HG02840 (cell line): ENCODE data around the gene DNAH8.

Experiments
- ATAC-seq: cut with Tn5 transposase; IDR thresholded peaks from one replicate; pipeline ENCODE4 v1.9.1; 2021; ENCODE audit warnings: mild to moderate bottlenecking, moderate library complexity, moderate number of reproducible peaks; ENCODE audit not compliant: unreplicated experiment, low FRiP score

DNAH8 gene

GRCh38 chr6:39004801-39005200, 289.7 kb downstream of the DNAH8 start:
- ATAC-seq: no peak

- ATAC-seq: no peak
These were observed 290.7 kb downstream of the DNAH8 start for GRCh38 chr6:39005774-39006173.

GRCh38 chr6:39007575-39007974, 292.5 kb downstream of the DNAH8 start:
- ATAC-seq: no peak

- no peak for ATAC-seq
These were observed 293.6 kb downstream of the DNAH8 start for GRCh38 chr6:39008737-39009136.

GRCh38 chr6:39009476-39009875, 294.4 kb downstream of the DNAH8 start:
- no peak for ATAC-seq

GRCh38 chr6:39016839-39017546, 301.9 kb downstream of the DNAH8 start:
- ATAC-seq: no peak

- no peak for ATAC-seq
These were observed 302.4 kb downstream of the DNAH8 start for GRCh38 chr6:39017547-39017880.

GRCh38 chr6:39018103-39018502, 303.0 kb downstream of the DNAH8 start:
- no peak for ATAC-seq

GRCh38 chr6:39020136-39020535, 305.0 kb downstream of the DNAH8 start:
- no peak for ATAC-seq

- no peak for ATAC-seq
These were observed 305.9 kb downstream of the DNAH8 start for GRCh38 chr6:39021041-39021440.

- ATAC-seq: no peak
These were observed 306.7 kb downstream of the DNAH8 start for GRCh38 chr6:39021779-39022178.

GRCh38 chr6:39026175-39026574, 311.1 kb downstream of the DNAH8 start:
- no peak for ATAC-seq

GRCh38 chr6:39029156-39030011, 314.3 kb downstream of the DNAH8 start:
- ATAC-seq: no peak

- no peak for ATAC-seq
These were observed 320.6 kb downstream of the DNAH8 start for GRCh38 chr6:39035681-39036080.

- no peak for ATAC-seq
These were observed 322.0 kb downstream of the DNAH8 start for GRCh38 chr6:39037082-39037508.

GRCh38 chr6:39037707-39038106, 322.6 kb downstream of the DNAH8 start:
- no peak for ATAC-seq

- ATAC-seq: no peak
These were observed 325.1 kb downstream of the DNAH8 start for GRCh38 chr6:39040080-39040673.

GRCh38 chr6:39041072-39041471, 326.0 kb downstream of the DNAH8 start:
- ATAC-seq: no peak

GRCh38 chr6:39043776-39044175, 328.7 kb downstream of the DNAH8 start:
- no peak for ATAC-seq

GRCh38 chr6:39044181-39044580, 329.1 kb downstream of the DNAH8 start:
- ATAC-seq: no peak
